ENCODE measurements around the gene ITGB4. TPM values are rescaled to one million over a fixed set of nuclear protein-coding genes. Genes with fewer than 3 reads are reported as not detected.

Gene ITGB4
- polyA plus RNA-seq, 4 donors = 37.4 to 288 (median 155) TPM

GRCh38 chr17:75722076-75722475 lies 817 bp downstream of the ITGB4 start:
- Histone ChIP-seq H3K4me3 (ENCODE audit: low read depth in 1 of 3, low read length in 3 of 3) (peak overlapping the region; percentile 52 to 89 (median 79)), H3K9me3 (ENCODE audit: control insufficient read depth in 2 of 2, insufficient read depth in 1 of 2, low read depth in 1 of 2, low read length in 1 of 2) (no peaks in the 10 kb centered on the region), H3K27ac (ENCODE audit: low read depth in 1 of 3, low read length in 2 of 3) (peak overlapping the region; percentile 96 to 99 (median 97)), H3K4me1 (ENCODE audit: control insufficient read depth in 3 of 3, insufficient read depth in 2 of 3, low read depth in 1 of 3, low read length in 2 of 3) (peaks cover 0 to 32% (median 0%) of the 10 kb centered on the region in 3 donors), H3K27me3 (ENCODE audit: control insufficient read depth in 3 of 3, insufficient read depth in 3 of 3, low read length in 3 of 3) (peaks cover 0 to 3% (median 0%) of the 10 kb centered on the region in 3 donors), H3K36me3 (ENCODE audit: control insufficient read depth in 3 of 3, insufficient read depth in 2 of 3, low read depth in 1 of 3, low read length in 3 of 3) (peaks cover 0 to 37% (median 6%) of the 10 kb centered on the region in 3 donors)
- DNase-seq (peak in 1 of 2 donors; percentile 76), FAIRE-seq (no peak)
- WGBS, 3 donors = 24 to 60% (median 31%) methylated on average over 5 of the region's 5 CpGs

DNA sequence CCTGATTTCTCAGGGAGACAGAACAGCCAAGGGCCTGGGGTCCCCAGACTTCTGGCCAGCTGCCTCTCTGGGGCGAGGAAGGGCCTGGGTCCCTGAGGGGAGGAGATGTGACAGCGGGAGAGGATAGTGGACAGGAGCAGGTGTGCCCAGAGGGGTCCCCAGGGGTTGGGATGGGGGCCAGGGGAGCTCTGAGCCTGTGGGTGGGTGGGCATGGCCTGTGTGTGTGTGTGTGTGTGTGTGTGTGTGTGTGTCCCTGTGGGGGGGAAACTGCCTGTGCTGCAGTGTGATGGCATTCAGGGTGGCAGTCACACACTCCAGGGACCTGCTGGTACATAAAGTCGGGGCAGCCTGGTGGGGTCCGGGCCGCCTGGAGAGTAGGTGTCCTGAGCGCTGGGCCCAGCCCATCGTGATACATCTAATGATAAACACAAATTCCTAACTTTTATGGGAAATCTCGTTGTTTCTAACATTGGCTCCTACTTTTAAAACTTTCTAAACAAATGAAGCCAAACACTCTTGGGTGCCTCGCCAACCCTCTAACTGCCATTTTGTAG lies 1.4 kb downstream of the ITGB4 start:
- FAIRE-seq (no peak), DNase-seq (no peak)
- peaks cover 0 to 2% (median 0%) of the 10 kb centered on the region in 3 donors for H3K27me3 ChIP-seq (ENCODE audit: control insufficient read depth in 3 of 3, insufficient read depth in 3 of 3, low read length in 3 of 3)
- peak overlapping the region; percentile 96 to 99 (median 97) for H3K27ac ChIP-seq (ENCODE audit: low read depth in 1 of 3, low read length in 2 of 3)
- peak overlapping the region; percentile 18 to 89 (median 79) for H3K4me3 ChIP-seq (ENCODE audit: low read depth in 1 of 3, low read length in 3 of 3)
- WGBS, 3 donors = 43 to 69% (median 47%) methylated on average over 9 of the region's 9 CpGs
- H3K4me1 ChIP-seq (ENCODE audit: control insufficient read depth in 3 of 3, insufficient read depth in 2 of 3, low read depth in 1 of 3, low read length in 2 of 3) = peaks cover 0 to 32% (median 0%) of the 10 kb centered on the region in 3 donors
- H3K36me3 ChIP-seq (ENCODE audit: control insufficient read depth in 3 of 3, insufficient read depth in 2 of 3, low read depth in 1 of 3, low read length in 3 of 3) = peaks cover 2 to 43% (median 9%) of the 10 kb centered on the region in 3 donors
- H3K9me3 ChIP-seq (ENCODE audit: control insufficient read depth in 2 of 2, insufficient read depth in 1 of 2, low read depth in 1 of 2, low read length in 1 of 2) = no peaks in the 10 kb centered on the region

DNA sequence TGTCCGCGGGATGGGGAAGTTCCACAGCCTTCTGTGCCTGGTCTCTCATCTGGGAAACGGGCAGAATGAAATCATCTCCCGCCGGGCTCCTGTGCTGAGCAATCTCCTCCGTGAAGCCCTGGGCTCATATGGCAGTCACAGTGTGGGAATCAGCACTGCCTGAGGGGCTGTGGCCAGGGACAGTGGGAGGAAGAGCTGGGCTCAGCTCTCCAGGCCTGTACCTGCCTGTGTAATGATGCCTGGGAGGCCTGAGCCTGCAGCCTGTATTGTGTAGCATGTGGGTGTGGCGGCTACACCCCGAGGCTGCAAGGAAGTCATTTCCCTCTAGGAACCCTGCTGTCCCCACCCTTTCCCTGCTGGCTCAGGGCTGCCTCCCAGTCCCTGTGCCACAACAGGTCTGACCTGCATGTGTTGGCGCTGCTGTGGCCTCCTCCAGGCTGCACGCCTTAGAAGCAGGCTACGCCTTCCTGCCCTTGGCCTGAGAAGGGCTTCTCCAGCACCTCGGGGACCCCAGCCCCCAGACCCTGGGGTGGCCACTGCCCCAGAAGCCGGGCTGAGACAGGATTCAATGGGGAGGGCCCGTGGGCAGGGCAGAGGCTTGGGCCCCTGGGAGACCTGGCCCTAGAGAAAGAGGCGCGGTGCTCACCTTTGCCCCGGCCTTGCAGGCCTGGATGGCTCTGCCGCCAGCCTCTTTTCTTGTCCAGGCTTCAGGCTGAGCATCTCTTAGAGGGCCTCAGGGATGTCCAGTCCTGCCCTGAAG lies 2.1 kb downstream of the ITGB4 start:
- 16 to 51% (median 42%) methylated on average over 18 of the region's 18 CpGs for WGBS, 3 donors
- Histone ChIP-seq H3K4me1 (ENCODE audit: control insufficient read depth in 3 of 3, insufficient read depth in 2 of 3, low read depth in 1 of 3, low read length in 2 of 3) (peaks cover 0 to 32% (median 0%) of the 10 kb centered on the region in 3 donors), H3K36me3 (ENCODE audit: control insufficient read depth in 3 of 3, insufficient read depth in 2 of 3, low read depth in 1 of 3, low read length in 3 of 3) (peaks cover 2 to 50% (median 13%) of the 10 kb centered on the region in 3 donors), H3K27me3 (ENCODE audit: control insufficient read depth in 3 of 3, insufficient read depth in 3 of 3, low read length in 3 of 3) (no peaks in the 10 kb centered on the region), H3K27ac (ENCODE audit: low read depth in 1 of 3, low read length in 2 of 3) (peak overlapping the region; percentile 96 to 99 (median 97)), H3K4me3 (ENCODE audit: low read depth in 1 of 3, low read length in 3 of 3) (peak overlapping the region in 2 of 3 donors; percentile 79 to 89), H3K9me3 (ENCODE audit: control insufficient read depth in 2 of 2, insufficient read depth in 1 of 2, low read depth in 1 of 2, low read length in 1 of 2) (no peaks in the 10 kb centered on the region)
- DNase-seq (peak; percentile 91 to 95), FAIRE-seq (no peak)

DNA sequence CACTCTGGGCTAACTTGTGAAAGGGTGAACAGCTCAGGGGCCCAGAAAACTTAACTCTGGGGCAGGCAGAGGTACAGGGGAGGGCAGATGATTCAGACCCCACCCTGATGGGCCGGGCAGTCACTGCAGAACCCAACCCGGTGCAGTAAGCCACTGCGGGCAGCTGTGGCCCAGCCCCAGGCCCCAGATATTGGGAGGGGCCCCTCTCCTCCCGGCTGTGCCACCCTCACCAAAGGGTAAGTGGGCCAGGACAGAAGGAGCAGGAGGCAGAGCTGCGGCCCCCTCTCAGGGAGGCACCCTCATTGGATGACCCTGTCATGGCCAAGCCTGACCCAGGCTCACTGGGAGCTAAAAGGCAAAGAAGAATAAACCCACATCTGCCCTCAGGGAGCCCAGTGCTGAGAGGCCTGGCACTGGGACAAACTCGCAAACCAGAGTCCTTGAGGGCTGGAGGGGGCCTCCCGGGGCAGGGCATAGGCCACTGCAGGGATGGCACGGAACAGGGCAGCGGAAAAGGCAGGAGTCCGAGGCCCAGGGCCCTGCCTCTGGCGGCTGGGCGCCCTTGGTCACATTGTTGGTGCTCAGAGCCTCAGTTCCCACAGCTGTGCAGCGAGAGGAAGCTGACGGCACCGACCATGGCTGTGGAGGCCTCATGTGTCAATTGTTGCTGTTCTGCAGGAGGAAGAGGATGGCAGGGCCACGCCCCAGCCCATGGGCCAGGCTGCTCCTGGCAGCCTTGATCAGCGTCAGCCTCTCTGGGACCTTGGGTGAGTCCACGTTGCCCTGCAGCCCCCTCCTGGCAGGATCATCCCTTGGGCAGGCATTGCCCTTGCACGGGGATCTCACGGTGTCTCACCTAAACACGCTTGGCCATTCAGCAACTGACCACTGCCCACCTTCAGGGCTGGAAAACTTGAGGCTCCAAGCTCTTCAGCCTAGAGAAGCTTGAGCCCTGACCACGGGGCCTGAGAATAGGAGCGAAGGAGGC lies 3.1 kb downstream of the ITGB4 start:
- H3K27ac ChIP-seq (ENCODE audit: low read depth in 1 of 3, low read length in 2 of 3) = peak overlapping the region; percentile 96 to 99 (median 97)

GRCh38 chr17:75725504-75725903 lies 4.2 kb downstream of the ITGB4 start:
- no peaks in the 10 kb centered on the region for H3K9me3 ChIP-seq (ENCODE audit: control insufficient read depth in 2 of 2, insufficient read depth in 1 of 2, low read depth in 1 of 2, low read length in 1 of 2)
- no peak for DNase-seq
- whole genome bisulfite sequencing, 3 donors = 92 to 94% (median 94%) methylated on average over 7 of the region's 7 CpGs
- no peak for FAIRE-seq
- peaks cover 4 to 67% (median 15%) of the 10 kb centered on the region in 3 donors for H3K36me3 ChIP-seq (ENCODE audit: control insufficient read depth in 3 of 3, insufficient read depth in 2 of 3, low read depth in 1 of 3, low read length in 3 of 3)
- no peaks in the 10 kb centered on the region for H3K27me3 ChIP-seq (ENCODE audit: control insufficient read depth in 3 of 3, insufficient read depth in 3 of 3, low read length in 3 of 3)
- H3K27ac ChIP-seq (ENCODE audit: low read depth in 1 of 3, low read length in 2 of 3) = no peak overlapping the region
- peaks cover 0 to 28% (median 0%) of the 10 kb centered on the region in 3 donors for H3K4me1 ChIP-seq (ENCODE audit: control insufficient read depth in 3 of 3, insufficient read depth in 2 of 3, low read depth in 1 of 3, low read length in 2 of 3)
- no peak overlapping the region for H3K4me3 ChIP-seq (ENCODE audit: low read depth in 1 of 3, low read length in 3 of 3)

More for the DNA sequence above, 3.1 kb downstream of the ITGB4 start:
- peak overlapping the region in 2 of 3 donors; percentile 9 to 89 for H3K4me3 ChIP-seq (ENCODE audit: low read depth in 1 of 3, low read length in 3 of 3)
- FAIRE-seq (no peak), DNase-seq (no peak)
- WGBS, 3 donors = 64 to 74% (median 73%) methylated on average over 20 to 23 of the region's 23 CpGs
- no peaks in the 10 kb centered on the region for H3K9me3 ChIP-seq (ENCODE audit: control insufficient read depth in 2 of 2, insufficient read depth in 1 of 2, low read depth in 1 of 2, low read length in 1 of 2)
- peaks cover 2 to 55% (median 15%) of the 10 kb centered on the region in 3 donors for H3K36me3 ChIP-seq (ENCODE audit: control insufficient read depth in 3 of 3, insufficient read depth in 2 of 3, low read depth in 1 of 3, low read length in 3 of 3)
- no peaks in the 10 kb centered on the region for H3K27me3 ChIP-seq (ENCODE audit: control insufficient read depth in 3 of 3, insufficient read depth in 3 of 3, low read length in 3 of 3)
- peaks cover 0 to 32% (median 0%) of the 10 kb centered on the region in 3 donors for H3K4me1 ChIP-seq (ENCODE audit: control insufficient read depth in 3 of 3, insufficient read depth in 2 of 3, low read depth in 1 of 3, low read length in 2 of 3)

DNA sequence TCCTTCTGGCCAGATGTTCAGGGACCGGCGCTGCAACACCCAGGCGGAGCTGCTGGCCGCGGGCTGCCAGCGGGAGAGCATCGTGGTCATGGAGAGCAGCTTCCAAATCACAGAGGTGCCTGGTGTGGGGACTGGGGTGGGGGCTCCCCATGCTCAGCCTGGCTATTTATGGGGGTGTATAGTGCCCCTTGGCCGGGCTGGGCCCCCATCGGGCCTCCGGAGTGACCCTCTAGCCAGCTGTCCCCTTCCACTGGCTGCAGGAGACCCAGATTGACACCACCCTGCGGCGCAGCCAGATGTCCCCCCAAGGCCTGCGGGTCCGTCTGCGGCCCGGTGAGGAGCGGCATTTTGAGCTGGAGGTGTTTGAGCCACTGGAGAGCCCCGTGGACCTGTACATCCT lies 6.1 kb downstream of the ITGB4 start:
- FAIRE-seq = no peak
- Histone ChIP-seq H3K4me1 (ENCODE audit: control insufficient read depth in 3 of 3, insufficient read depth in 2 of 3, low read depth in 1 of 3, low read length in 2 of 3) (peaks cover 0 to 26% (median 0%) of the 10 kb centered on the region in 3 donors), H3K9me3 (ENCODE audit: control insufficient read depth in 2 of 2, insufficient read depth in 1 of 2, low read depth in 1 of 2, low read length in 1 of 2) (no peaks in the 10 kb centered on the region), H3K4me3 (ENCODE audit: low read depth in 1 of 3, low read length in 3 of 3) (no peak overlapping the region), H3K36me3 (ENCODE audit: control insufficient read depth in 3 of 3, insufficient read depth in 2 of 3, low read depth in 1 of 3, low read length in 3 of 3) (peaks cover 4 to 86% (median 15%) of the 10 kb centered on the region in 3 donors), H3K27me3 (ENCODE audit: control insufficient read depth in 3 of 3, insufficient read depth in 3 of 3, low read length in 3 of 3) (no peaks in the 10 kb centered on the region), H3K27ac (ENCODE audit: low read depth in 1 of 3, low read length in 2 of 3) (no peak overlapping the region)
- 92 to 96% (median 94%) methylated on average over 15 to 18 of the region's 18 CpGs for WGBS, 3 donors
- no peak for DNase-seq

GRCh38 chr17:75729351-75729750 lies 8.1 kb downstream of the ITGB4 start:
- H3K27me3 ChIP-seq (ENCODE audit: control insufficient read depth in 3 of 3, insufficient read depth in 3 of 3, low read length in 3 of 3) = no peaks in the 10 kb centered on the region
- H3K36me3 ChIP-seq (ENCODE audit: control insufficient read depth in 3 of 3, insufficient read depth in 2 of 3, low read depth in 1 of 3, low read length in 3 of 3) = peaks cover 4 to 93% (median 15%) of the 10 kb centered on the region in 3 donors
- no peak overlapping the region for H3K27ac ChIP-seq (ENCODE audit: low read depth in 1 of 3, low read length in 2 of 3)
- DNase-seq (no peak), FAIRE-seq (no peak)
- peaks cover 0 to 17% (median 0%) of the 10 kb centered on the region in 3 donors for H3K4me1 ChIP-seq (ENCODE audit: control insufficient read depth in 3 of 3, insufficient read depth in 2 of 3, low read depth in 1 of 3, low read length in 2 of 3)
- H3K9me3 ChIP-seq (ENCODE audit: control insufficient read depth in 2 of 2, insufficient read depth in 1 of 2, low read depth in 1 of 2, low read length in 1 of 2) = no peaks in the 10 kb centered on the region
- WGBS, 3 donors = 91 to 94% (median 91%) methylated on average over 7 of the region's 7 CpGs
- no peak overlapping the region for H3K4me3 ChIP-seq (ENCODE audit: low read depth in 1 of 3, low read length in 3 of 3)

DNA sequence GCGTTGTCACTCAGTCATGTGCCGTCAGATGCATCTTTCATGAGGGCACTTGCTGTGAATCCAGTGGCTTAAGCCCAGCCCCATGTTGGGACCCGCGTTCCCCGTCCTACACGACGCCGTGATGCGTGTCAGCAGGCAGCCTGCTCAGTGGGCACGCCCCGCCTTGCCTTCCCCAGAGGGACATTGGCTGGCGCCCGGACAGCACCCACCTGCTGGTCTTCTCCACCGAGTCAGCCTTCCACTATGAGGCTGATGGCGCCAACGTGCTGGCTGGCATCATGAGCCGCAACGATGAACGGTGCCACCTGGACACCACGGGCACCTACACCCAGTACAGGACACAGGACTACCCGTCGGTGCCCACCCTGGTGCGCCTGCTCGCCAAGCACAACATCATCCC lies 8.8 kb downstream of the ITGB4 start:
- no peak for DNase-seq
- WGBS, 3 donors = 90 to 93% (median 92%) methylated on average over 23 to 24 of the region's 24 CpGs
- FAIRE-seq = no peak
- peaks cover 0 to 23% (median 0%) of the 10 kb centered on the region in 3 donors for H3K4me1 ChIP-seq (ENCODE audit: control insufficient read depth in 3 of 3, insufficient read depth in 2 of 3, low read depth in 1 of 3, low read length in 2 of 3)
- H3K27ac ChIP-seq (ENCODE audit: low read depth in 1 of 3, low read length in 2 of 3) = no peak overlapping the region
- no peaks in the 10 kb centered on the region for H3K27me3 ChIP-seq (ENCODE audit: control insufficient read depth in 3 of 3, insufficient read depth in 3 of 3, low read length in 3 of 3)
- H3K36me3 ChIP-seq (ENCODE audit: control insufficient read depth in 3 of 3, insufficient read depth in 2 of 3, low read depth in 1 of 3, low read length in 3 of 3) = peaks cover 4 to 92% (median 14%) of the 10 kb centered on the region in 3 donors
- no peaks in the 10 kb centered on the region for H3K9me3 ChIP-seq (ENCODE audit: control insufficient read depth in 2 of 2, insufficient read depth in 1 of 2, low read depth in 1 of 2, low read length in 1 of 2)
- H3K4me3 ChIP-seq (ENCODE audit: low read depth in 1 of 3, low read length in 3 of 3) = no peak overlapping the region
